K562 (cell line): ENCODE data around the gene DENND6B. TPM values are rescaled to one million over a fixed set of nuclear protein-coding genes. Genes with fewer than 3 reads are reported as not detected.
"Not testable (repeated sequence)": the region's sequence is repeated elsewhere in the genome, so short reads cannot be mapped to it uniquely, and the experiment has no call there.

Experiments used
- ATAC-seq: fragments of 200-7000 bp; cut with Tn5 transposase; 3 replicates; pipeline ENCODE4 v1.9.1; 2020; ENCODE audit warnings: moderate library complexity
- BruUV-seq: library from RNA; stranded (reverse); fragments of 400-500 nt; replicated peaks from 2 replicates; lab custom pipeline; 2021; lab: Mats Ljungman, UMichigan
- CTCF ChIA-PET: fragments of 300-600 bp; formaldehyde crosslinking; extraction: SDS; loops from one replicate; lab custom pipeline; 2021; ENCODE audit warnings: low intra/inter-chr PET ratio; lab: Yijun Ruan, JAX
- POLR2A ChIA-PET: fragments of 300-600, 350-650 bp; sonication (Branson Sonifier 250); formaldehyde crosslinking; extraction: SDS; loops from one replicate; lab custom pipeline; 2021; ENCODE audit warnings: antibody characterized with exemption, inconsistent platforms; lab: Yijun Ruan, JAX
- DNase-seq, 4 experiments: peaks; one replicate each; pipeline versions ENCODE4 v3.0.0 to v3.0.0-alpha.2; 2011 to 2018; ENCODE audit warnings: low spot score in 3 of 4, mixed read lengths in 3 of 4; ENCODE audit errors: extremely low read depth in 1 of 4
- FAIRE-seq: peaks from 2 replicates; lab custom pipeline; 2011; peaks lifted over from hg19 to GRCh38; lab: Jason Lieb, UNC
- H2AFZ ChIP-seq: 2 replicates; pipeline ENCODE4 v1.6.0; 2011; ENCODE audit warnings: low read depth, low read length, control low read depth, inconsistent platforms
- H3K27ac ChIP-seq: fragments of 200-600 bp; 3 replicates; pipeline ENCODE4 v1.8.0; 2011; ENCODE audit warnings: low read depth, mild to moderate bottlenecking, control low read depth, inconsistent platforms, low read length, moderate library complexity, mixed read lengths; ENCODE audit errors: extremely low read depth
- H3K27me3 ChIP-seq, 2 experiments: fragments of 300-600 bp in 1 of 2; 2 replicates in 1 of 2; 3 replicates in 1 of 2; pipeline versions ENCODE4 v1.6.0 to v1.8.0; 2011; ENCODE audit warnings: inconsistent platforms in 2 of 2, low read length in 2 of 2, mild to moderate bottlenecking in 1 of 2, mixed read lengths in 1 of 2, moderate library complexity in 1 of 2; ENCODE audit not compliant: control insufficient read depth in 2 of 2, insufficient read depth in 2 of 2
- H3K36me3 ChIP-seq: fragments of 300-600 bp; 3 replicates; pipeline ENCODE4 v1.8.0; 2011; ENCODE audit warnings: mild to moderate bottlenecking, low read length, inconsistent platforms; ENCODE audit not compliant: control insufficient read depth, insufficient read depth
- H3K4me1 ChIP-seq, 2 experiments: fragments of 200-600 bp in 1 of 2; replicated peaks in 1 of 2; 2 replicates in 1 of 2; 3 replicates in 1 of 2; pipeline versions ENCODE4 v1.5.1 to v1.8.0; 2011; ENCODE audit warnings: inconsistent platforms in 2 of 2, low read length in 2 of 2, mild to moderate bottlenecking in 1 of 2, mixed read lengths in 1 of 2, moderate library complexity in 1 of 2; ENCODE audit not compliant: control insufficient read depth in 2 of 2, insufficient read depth in 2 of 2
- H3K4me2 ChIP-seq: 2 replicates; pipeline ENCODE4 v1.6.1; 2011; ENCODE audit warnings: low read length, control low read depth, inconsistent platforms, mixed read lengths; ENCODE audit not compliant: insufficient read depth
- H3K4me3 ChIP-seq: fragments of 200-600 bp; sonication (generic), shearing (Covaris generic); 2 replicates; pipeline ENCODE4 v1.5.1; 2016; ENCODE audit warnings: control low read depth, inconsistent platforms
- H3K79me2 ChIP-seq: fragments of 200-600 bp; 3 replicates; pipeline ENCODE4 v1.8.0; 2011; ENCODE audit warnings: low read length, inconsistent platforms; ENCODE audit not compliant: control insufficient read depth, insufficient read depth
- H3K9ac ChIP-seq, 2 experiments: 2 replicates each; pipeline versions ENCODE4 v1.6.0 to v1.6.1; 2011; ENCODE audit warnings: low read depth in 2 of 2, low read length in 2 of 2, control low read depth in 1 of 2, inconsistent platforms in 1 of 2, mild to moderate bottlenecking in 1 of 2, mixed read lengths in 1 of 2; ENCODE audit not compliant: insufficient read depth in 1 of 2
- H3K9me1 ChIP-seq: one replicate; pipeline ENCODE4 v1.6.0; 2011; ENCODE audit warnings: inconsistent platforms, mild to moderate bottlenecking, low read length, moderate library complexity; ENCODE audit not compliant: control insufficient read depth, insufficient read depth
- H3K9me3 ChIP-seq: replicated peaks from 2 replicates; pipeline ENCODE4 v1.5.1; 2011; ENCODE audit warnings: low read depth, low read length, inconsistent platforms; ENCODE audit not compliant: control insufficient read depth, insufficient read depth
- H4K20me1 ChIP-seq: replicated peaks from 2 replicates; pipeline ENCODE4 v1.6.1; 2011; ENCODE audit warnings: low read length, inconsistent platforms, mixed read lengths; ENCODE audit not compliant: control insufficient read depth, insufficient read depth
- CCNT2 ChIP-seq: IDR thresholded peaks from 2 replicates; pipeline ENCODE4 v1.6.1; 2011; ENCODE audit warnings: borderline replicate concordance, low read depth, mild to moderate bottlenecking, moderate library complexity, mixed read lengths, low read length; ENCODE audit not compliant: insufficient read length; ENCODE audit errors: extremely low read depth
- CEBPB ChIP-seq: fragments of 450-650 bp; IDR thresholded peaks from 2 replicates; pipeline ENCODE4 v1.6.1; 2016; ENCODE audit warnings: missing genetic modification characterization, missing compliant biosample characterization
- CTBP1 ChIP-seq: fragments of 450-650 bp; IDR thresholded peaks from 2 replicates; pipeline ENCODE4 v1.6.1; 2016; ENCODE audit warnings: borderline replicate concordance
- ETS1 ChIP-seq: conservative IDR thresholded peaks from 2 replicates; pipeline ENCODE4 v1.6.1; 2011; ENCODE audit warnings: low read depth, mild to moderate bottlenecking, low read length; ENCODE audit not compliant: control insufficient read depth
- HMGXB4 ChIP-seq: sonication (generic); formaldehyde crosslinking; IDR thresholded peaks from 2 replicates; pipeline ENCODE4 v1.8.1; 2023; ENCODE audit warnings: mild to moderate bottlenecking, missing genetic modification reagents
- ILK ChIP-seq: fragments of 450-650 bp; IDR thresholded peaks from 2 replicates; pipeline ENCODE4 v1.6.1; 2016; ENCODE audit warnings: missing genetic modification characterization, low read depth, mild to moderate bottlenecking, missing compliant biosample characterization, moderate library complexity, borderline replicate concordance
- MAFF ChIP-seq: IDR thresholded peaks from 2 replicates; pipeline ENCODE4 v1.6.1; 2012; ENCODE audit warnings: low read length, improper control_type of control experiment
- MEF2A ChIP-seq: IDR thresholded peaks from 2 replicates; pipeline ENCODE4 v1.6.1; 2011; ENCODE audit warnings: low read depth, mild to moderate bottlenecking, low read length, moderate library complexity; ENCODE audit not compliant: control insufficient read depth
- NR2C2 ChIP-seq, 2 experiments: fragments of 200-800 bp in 1 of 2; sonication (Bioruptor generic) in 1 of 2; sonication (generic) in 1 of 2; formaldehyde crosslinking in 1 of 2; IDR thresholded peaks; 2 replicates each; pipeline versions ENCODE4 v1.6.1 to v1.8.0; 2016 to 2022; ENCODE audit warnings: mild to moderate bottlenecking in 1 of 2, missing compliant biosample characterization in 1 of 2, missing genetic modification characterization in 1 of 2, missing genetic modification reagents in 1 of 2
- PML ChIP-seq: IDR thresholded peaks from 2 replicates; pipeline ENCODE4 v1.6.1; 2012; ENCODE audit warnings: low read length, inconsistent platforms
- RCOR1 ChIP-seq, 2 experiments: IDR thresholded peaks; 2 replicates each; pipeline ENCODE4 v1.6.1; 2012; ENCODE audit warnings: low read depth in 2 of 2, low read length in 2 of 2, borderline replicate concordance in 1 of 2, improper control_type of control experiment in 1 of 2
- SMAD3 ChIP-seq: fragments of 450-650 bp; formaldehyde crosslinking; conservative IDR thresholded peaks from 2 replicates; pipeline ENCODE4 v1.4.0; 2020; ENCODE audit warnings: mild to moderate bottlenecking
- WGBS: fragments of 100-300 bp; shearing (Covaris generic); methylation state at CpG from one replicate; pipeline ENCODE4 v1.1.6; 2016; ENCODE audit warnings: low coverage, mixed read lengths; ENCODE audit not compliant: insufficient coverage; ENCODE audit errors: missing lambda C conversion rate; 5-methylcytosine and 5-hydroxymethylcytosine counted together
- in situ Hi-C: fragments of 300-500 bp; cut with MboI; formaldehyde crosslinking; loops from 4 replicates; pipeline ENCODE4 v1.15.0; 2018; ENCODE audit warnings: inconsistent platforms, mixed read lengths
- intact Hi-C: fragments of 100-400 bp; cut with micrococcal nuclease; formaldehyde crosslinking; loops from 2 replicates; pipeline ENCODE4 v1.14.2; 2022
- polyA plus RNA-seq, 8 experiments: library from polyadenylated mRNA; depleted of rRNA in 4 of 8; stranded (reverse) in 5 of 8; unstranded in 3 of 8; fragments of >200 nt; fragmentation: Nextera tagmentation in 2 of 8; fragmentation: Illumina TruSeq in 1 of 8; extraction: Ambion mirVana in 2 of 8; extraction: Trizol in 1 of 8; gene quantifications; 2 replicates each; pipeline versions ENCODE4 v1.2.1 to v1.2.3, GENCODE V29; 2011 to 2014; ENCODE audit warnings: inconsistent platforms in 1 of 8, missing spikeins in 1 of 8
- total RNA-seq, 7 experiments: library from RNA; depleted of rRNA in 6 of 7; stranded (reverse); fragments of >200 nt in 6 of 7; fragmentation: Illumina TruSeq in 2 of 7; extraction: Trizol in 2 of 7; gene quantifications; 2 replicates each; pipeline versions ENCODE4 v1.2.1 to v1.2.3, GENCODE V29; 2011 to 2021; ENCODE audit warnings: low replicate concordance in 1 of 7

Gene DENND6B
- total and polyA plus RNA-seq, 9 of the 15 experiments (the other 6 are each of a cell fraction or from before 2014, with no cell fraction given) = 0.07 to 3.7 (median 1.5) TPM

- H4K20me1 ChIP-seq, H3K27ac ChIP-seq, H2AFZ ChIP-seq, FAIRE-seq, intact Hi-C loops, BruUV-seq, in situ Hi-C loops, H3K9me3 ChIP-seq, DNase-seq, POLR2A ChIA-PET, H3K4me2 ChIP-seq, H3K9ac ChIP-seq, H3K27me3 ChIP-seq, H3K9me1 ChIP-seq, H3K4me3 ChIP-seq, CTCF ChIA-PET, ATAC-seq, H3K36me3 ChIP-seq: not testable (repeated sequence)
- Histone ChIP-seq H3K79me2 (peaks cover 60% of the 10 kb centered on the region), H3K4me1 (peaks cover 0 to 16% of the 10 kb centered on the region in 2 experiments; a peak in 4 of 5 replicates)
- 93% methylated on average over 3 of the region's 5 CpGs for WGBS
These were observed 7.6 kb upstream of the DENND6B start for GRCh38 chr22:50334433-50334832.

GRCh38 chr22:50329236-50329635 is 2.4 kb upstream of the DENND6B start:
- Histone ChIP-seq H3K4me2 (no peak overlapping the region), H4K20me1 (no peaks in the 10 kb centered on the region), H3K79me2 (peaks cover 42% of the 10 kb centered on the region), H3K4me3 (no peak overlapping the region), H3K9me1 (no peaks in the 10 kb centered on the region), H3K4me1 (peaks cover 2 to 28% of the 10 kb centered on the region in 2 experiments; a peak in 4 of 5 replicates), H3K9me3 (no peaks in the 10 kb centered on the region), H2AFZ (no peak overlapping the region), H3K27me3 (no peaks in the 10 kb centered on the region), H3K9ac (no peak overlapping the region), H3K36me3 (no peaks in the 10 kb centered on the region), H3K27ac (no peak overlapping the region)
- ChIA-PET CTCF (no interaction called here), POLR2A (interaction anchor here (0.9 kb wide), 1 partner anchor 13 kb away, joined by 3 read pairs; no protein-coding TSS in a partner anchor)
- no TSS peak for BruUV-seq
- no peak for DNase-seq
- ATAC-seq = no peak
- WGBS = 93% methylated on average over 4 of the region's 6 CpGs
- no peak for FAIRE-seq
- intact Hi-C loops = loop anchor here (5.0 kb wide), 1 partner anchor 57 kb away; the partner anchor contains the start of gene MAPK11
- in situ Hi-C loops = loop anchor here (5.0 kb wide), 1 partner anchor 57 kb away; the partner anchor contains the start of gene MAPK11
- no peak for TF ChIP-seq HMGXB4
- TF ChIP-seq CEBPB = no peak
- no peak for TF ChIP-seq PML
- TF ChIP-seq NR2C2 (CRISPR knock-in tag; IDR thresholded peaks at IDR 0.05) = no peak
- TF ChIP-seq NR2C2 (tag; IDR thresholded peaks at IDR 0.05) = no peak
- no peak for TF ChIP-seq ILK
- no peak for TF ChIP-seq MEF2A
- TF ChIP-seq MAFF = no peak
- no peak for TF ChIP-seq ETS1
- no peak for TF ChIP-seq SMAD3 (CRISPR knock-in tag)
- no peak for TF ChIP-seq RCOR1 (IDR thresholded peaks at IDR 0.05; ENCODE audit: borderline replicate concordance in 1 of 2, low read depth in 2 of 2, low read length in 2 of 2)
- TF ChIP-seq CTBP1 = no peak
- TF ChIP-seq CCNT2 = no peak
